CD4-positive, CD25-positive, alpha-beta regulatory T cell (primary cell): Measurements from ENCODE around the gene AIP. TPM values are rescaled to one million over a fixed set of nuclear protein-coding genes. Genes with fewer than 3 reads are reported as not detected.
"Not testable (repeated sequence)": the region's sequence is repeated elsewhere in the genome, so short reads cannot be mapped to it uniquely, and the experiment has no call there.

Experiments
- ATAC-seq, 2 donors: fragments of 150-1000 bp; cut with Tn5 transposase; one replicate each; pipeline ENCODE4 v1.10.0; 2021; ENCODE audit warnings: low read depth in 2 of 2, moderate number of reproducible peaks in 2 of 2, moderate library complexity in 1 of 2
- DNase-seq, 3 donors: peaks; one replicate each; pipeline versions ENCODE4 v3.0.0 to v3.0.0-alpha.2; 2012 to 2022; ENCODE audit warnings: mixed read lengths in 1 of 3
- H3K27ac ChIP-seq: one replicate; pipeline ENCODE4 v1.7.0; 2013; ENCODE audit warnings: mild to moderate bottlenecking, low read length; ENCODE audit not compliant: insufficient read depth, poor library complexity, severe bottlenecking
- H3K27me3 ChIP-seq: one replicate; pipeline ENCODE4 v1.7.0; 2013; ENCODE audit warnings: low read length; ENCODE audit not compliant: control insufficient read depth, insufficient read depth
- H3K36me3 ChIP-seq: one replicate; pipeline ENCODE4 v1.7.0; 2013; ENCODE audit warnings: mild to moderate bottlenecking, low read length, moderate library complexity; ENCODE audit not compliant: control insufficient read depth, insufficient read depth
- H3K4me1 ChIP-seq: 2 replicates; pipeline ENCODE4 v1.7.0; 2013; ENCODE audit warnings: mild to moderate bottlenecking, low read length; ENCODE audit not compliant: insufficient read depth, control insufficient read depth, poor library complexity, severe bottlenecking
- H3K4me3 ChIP-seq: one replicate; pipeline ENCODE4 v1.7.0; 2013; ENCODE audit warnings: low read depth, mild to moderate bottlenecking, low read length, moderate library complexity
- H3K9me3 ChIP-seq, 2 experiments: 1 replicate in 1 of 2; 2 replicates in 1 of 2; pipeline ENCODE4 v1.7.0; 2013; ENCODE audit warnings: low read length in 2 of 2, mild to moderate bottlenecking in 1 of 2, moderate library complexity in 1 of 2; ENCODE audit not compliant: control insufficient read depth in 2 of 2
- H3K27ac Mint-ChIP-seq, 3 donors: one replicate each; pipeline ENCODE4 v1.8.0; 2020 to 2022; ENCODE audit warnings: mild to moderate bottlenecking in 3 of 3, mixed read lengths in 3 of 3, moderate library complexity in 2 of 3
- H3K27me3 Mint-ChIP-seq: one replicate; pipeline ENCODE4 v1.8.0; 2022; ENCODE audit warnings: mild to moderate bottlenecking, mixed read lengths
- H3K36me3 Mint-ChIP-seq: one replicate; pipeline ENCODE4 v1.8.0; 2020; ENCODE audit warnings: mixed read lengths
- H3K4me1 Mint-ChIP-seq, 4 donors: one replicate each; pipeline ENCODE4 v1.8.0; 2020 to 2022; ENCODE audit warnings: mixed read lengths in 4 of 4, mild to moderate bottlenecking in 1 of 4
- H3K4me3 Mint-ChIP-seq, 4 donors: one replicate each; pipeline ENCODE4 v1.8.0; 2020 to 2022; ENCODE audit warnings: mild to moderate bottlenecking in 4 of 4, mixed read lengths in 4 of 4, moderate library complexity in 3 of 4
- H3K9me3 Mint-ChIP-seq, 7 donors: one replicate each; pipeline ENCODE4 v1.8.0; 2020 to 2022; ENCODE audit warnings: mixed read lengths in 7 of 7, mild to moderate bottlenecking in 3 of 7, moderate library complexity in 2 of 7
- polyA plus RNA-seq, 4 donors: library from polyadenylated mRNA; unstranded; fragments of 300-500 nt; fragmentation: Illumina TruSeq; gene quantifications; one replicate each; pipeline ENCODE4 v1.2.3, GENCODE V29; 2021
- total RNA-seq: library from RNA; stranded (reverse); gene quantifications from one replicate; pipeline ENCODE4 v1.2.3, GENCODE V29; 2022

AIP gene
- total and polyA plus RNA-seq, 5 donors from 2014 or later: 124 to 234 (median 213) TPM

DNA sequence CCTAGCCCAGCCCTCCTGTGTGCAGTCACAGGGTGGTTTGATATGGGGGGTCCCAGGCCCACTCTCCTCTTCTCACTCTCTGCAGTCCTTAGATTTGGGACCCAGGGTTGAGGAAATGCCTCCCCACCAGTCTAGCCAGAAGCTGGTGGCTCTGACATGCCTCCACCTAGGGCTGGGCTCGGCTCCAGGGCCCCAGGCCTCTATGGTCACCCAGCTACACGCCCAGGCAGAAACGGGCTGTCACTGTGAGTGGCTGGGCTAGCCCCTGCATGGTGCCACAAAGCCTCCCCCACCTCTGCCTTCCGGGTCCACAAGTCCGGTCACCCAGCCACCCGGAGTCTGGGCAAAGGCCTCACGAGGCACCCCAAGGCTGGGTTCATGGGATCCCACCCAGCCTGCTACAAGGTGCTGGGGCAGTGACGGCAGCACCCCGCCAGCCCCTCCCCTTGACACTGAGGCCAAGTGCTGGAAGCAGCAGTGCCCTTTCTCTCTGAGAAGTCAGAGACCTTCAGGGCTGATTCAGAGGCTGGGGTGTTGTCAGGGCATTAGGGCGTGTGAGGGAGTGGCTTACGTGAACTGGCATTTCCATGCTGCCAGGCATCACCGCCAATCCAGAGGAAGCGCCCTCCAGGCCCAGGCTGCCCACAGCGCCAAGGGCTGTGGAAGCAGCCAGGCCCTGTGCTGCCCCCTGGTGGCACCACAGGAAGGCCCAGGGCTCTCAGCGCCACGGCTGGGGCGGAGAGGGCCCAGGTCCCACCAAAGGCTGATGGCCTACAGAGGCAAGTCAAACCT is 23.0 kb downstream of the AIP start:
- peaks cover 8 to 51% (median 34%) of the 10 kb centered on the region in 4 donors for H3K4me1 Mint-ChIP-seq
- H3K4me3 Mint-ChIP-seq: peak overlapping the region; percentile 90 to 98 (median 94)
- Histone ChIP-seq H3K4me3 (peak overlapping the region; percentile 55), H3K9me3 (no peaks in the 10 kb centered on the region), H3K27me3 (peaks cover 3% of the 10 kb centered on the region), H3K4me1 (peaks cover 49% of the 10 kb centered on the region), H3K36me3 (peaks cover 17% of the 10 kb centered on the region), H3K27ac (peak overlapping the region; percentile 98)
- peaks cover 6% of the 10 kb centered on the region for H3K36me3 Mint-ChIP-seq
- H3K9me3 Mint-ChIP-seq: no peaks in the 10 kb centered on the region
- peak overlapping the region; percentile 86 to 96 (median 94) for H3K27ac Mint-ChIP-seq
- peaks cover 19% of the 10 kb centered on the region for H3K27me3 Mint-ChIP-seq
- ATAC-seq: peak; percentile 43 to 50
- peak; percentile 84 to 92 (median 88) for DNase-seq

DNA sequence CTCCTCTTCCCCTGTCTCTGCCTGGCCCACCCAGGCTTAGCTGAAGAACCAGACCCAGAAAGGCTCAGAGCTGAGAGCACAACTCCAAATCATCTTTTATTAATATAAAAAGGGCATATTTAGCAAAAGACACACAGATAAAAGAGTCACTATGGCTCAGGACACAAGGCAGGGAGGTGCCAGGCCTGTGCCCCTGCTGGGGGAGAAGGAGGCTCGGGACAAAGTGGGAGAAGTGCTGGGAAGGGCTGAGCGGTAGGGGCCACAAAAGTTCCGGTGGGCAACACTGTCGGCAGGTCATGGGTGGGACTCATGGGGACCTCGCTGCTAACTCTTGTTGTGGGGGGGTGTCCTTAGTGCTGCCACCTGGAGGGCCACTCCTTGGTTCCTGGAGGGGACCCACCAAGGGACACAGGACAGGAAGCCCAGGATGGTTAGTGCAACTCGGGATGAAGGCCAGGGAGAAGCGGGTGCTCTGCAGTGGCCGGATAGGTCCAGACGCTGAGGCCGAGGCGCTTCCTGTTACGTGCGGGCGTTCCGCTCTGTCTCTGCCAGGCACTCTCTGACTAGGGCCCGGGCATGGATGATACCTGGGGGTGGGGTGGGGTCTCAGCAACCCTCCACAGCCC is 23.7 kb downstream of the AIP start:
- peaks cover 23% of the 10 kb centered on the region for H3K27me3 Mint-ChIP-seq
- Histone ChIP-seq H3K27ac (peak overlapping the region; percentile 98), H3K36me3 (peaks cover 10% of the 10 kb centered on the region), H3K4me3 (peak overlapping the region; percentile 47), H3K27me3 (peaks cover 5% of the 10 kb centered on the region), H3K4me1 (peaks cover 49% of the 10 kb centered on the region), H3K9me3 (no peaks in the 10 kb centered on the region)
- H3K27ac Mint-ChIP-seq: peak overlapping the region; percentile 86 to 96 (median 92)
- H3K36me3 Mint-ChIP-seq: no peaks in the 10 kb centered on the region
- ATAC-seq (no peak), DNase-seq (no peak)
- peak overlapping the region; percentile 90 to 98 (median 94) for H3K4me3 Mint-ChIP-seq
- H3K4me1 Mint-ChIP-seq: peaks cover 7 to 45% (median 29%) of the 10 kb centered on the region in 4 donors
- no peaks in the 10 kb centered on the region for H3K9me3 Mint-ChIP-seq

DNA sequence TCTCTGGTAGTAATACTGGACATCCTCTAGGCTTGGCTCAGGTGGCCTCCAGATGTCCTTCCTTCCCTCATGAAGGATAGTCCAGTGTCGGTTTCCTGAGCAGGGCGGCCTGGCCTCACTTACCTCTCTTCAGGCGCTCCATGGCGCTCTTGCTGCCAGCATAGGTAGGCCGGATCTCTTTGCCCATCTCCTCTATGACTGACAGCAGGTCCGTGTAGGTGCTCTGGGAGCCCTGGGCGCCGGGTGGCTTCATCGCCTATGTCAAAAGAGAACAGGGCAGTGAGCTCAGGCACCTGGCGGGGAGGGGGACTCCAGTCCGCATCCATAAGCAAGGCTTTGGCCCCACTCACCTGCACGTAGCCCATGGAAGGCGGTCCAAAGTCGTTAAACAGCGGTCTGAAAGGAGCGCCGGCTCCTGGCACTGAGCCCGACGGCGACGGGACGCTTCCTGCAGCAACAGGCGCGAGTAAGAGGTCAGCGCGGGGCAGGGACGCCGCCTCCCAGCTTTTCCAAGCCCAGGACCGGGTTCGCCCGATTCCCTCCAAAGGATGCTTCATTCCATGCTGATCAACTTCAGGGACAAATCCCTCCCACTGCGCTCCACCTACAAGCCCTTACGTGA is 24.5 kb downstream of the AIP start:
- Mint-ChIP-seq H3K4me1 (peaks cover 7 to 45% (median 29%) of the 10 kb centered on the region in 4 donors), H3K27me3 (peaks cover 23% of the 10 kb centered on the region), H3K9me3 (no peaks in the 10 kb centered on the region), H3K4me3 (peak overlapping the region; percentile 90 to 96 (median 91)), H3K36me3 (no peaks in the 10 kb centered on the region), H3K27ac (peak overlapping the region; percentile 86 to 96 (median 94))
- ATAC-seq (no peak), DNase-seq (peak in 1 of 3 donors; percentile 18)
- Histone ChIP-seq H3K4me1 (peaks cover 49% of the 10 kb centered on the region), H3K27ac (peak overlapping the region; percentile 98), H3K36me3 (peaks cover 3% of the 10 kb centered on the region), H3K4me3 (peak overlapping the region; percentile 52), H3K27me3 (peaks cover 9% of the 10 kb centered on the region), H3K9me3 (no peaks in the 10 kb centered on the region)

DNA sequence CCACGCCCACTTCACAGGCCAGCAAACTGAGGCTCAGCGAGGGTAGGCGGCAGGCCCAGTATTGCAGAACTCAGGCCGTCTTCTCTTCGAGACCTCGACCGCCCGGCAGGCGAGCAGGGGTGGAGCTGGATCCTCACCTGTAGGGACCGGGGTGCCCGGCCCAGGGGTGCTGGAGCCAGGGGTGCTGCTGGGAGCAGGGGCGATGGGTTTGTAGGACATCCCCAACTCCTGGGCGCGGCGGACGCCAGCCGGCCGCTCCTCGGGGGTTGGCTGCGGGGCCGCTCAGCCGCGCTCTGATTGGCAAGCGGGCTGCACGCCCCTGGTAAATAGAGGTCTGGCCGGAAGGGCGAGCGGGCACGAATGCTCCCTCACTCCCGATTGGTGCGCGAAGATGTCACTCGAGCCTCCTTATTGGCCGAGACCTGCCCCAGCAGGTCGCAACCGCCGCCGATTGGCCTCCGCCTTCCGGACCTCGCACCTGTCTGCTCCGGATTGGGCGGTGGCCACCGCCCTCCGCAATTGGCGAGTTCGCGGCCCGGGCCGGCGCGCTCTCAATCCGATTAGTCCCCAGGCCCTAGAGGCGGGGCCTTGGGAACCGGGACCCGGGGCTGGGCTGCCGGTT is 25.1 kb downstream of the AIP start, which contains the start of gene CDK2AP2:
Gene CDK2AP2, minus strand, starts transcription at position 299 of the 622 bp plus-strand sequence. Its CDS starts 80 bp downstream, at position 219.
- DNase-seq (peak; percentile 95 to 99 (median 96)), ATAC-seq (peak; percentile 77 to 79)
- peak within 1 kb of the TSS; percentile 66 for H3K4me3 ChIP-seq
- peak within 1 kb of the TSS; percentile 94 to 96 (median 94) for H3K27ac Mint-ChIP-seq
- H3K27ac ChIP-seq: peak within 1 kb of the TSS; percentile 98
- peaks cover 9% of the 10 kb centered on the region for H3K27me3 ChIP-seq
- peak within 1 kb of the TSS; percentile 90 to 96 (median 91) for H3K4me3 Mint-ChIP-seq
- peaks cover 23% of the 10 kb centered on the region for H3K27me3 Mint-ChIP-seq
- H3K9me3 ChIP-seq: no peaks in the 10 kb centered on the region
- peaks cover 46% of the 10 kb centered on the region for H3K4me1 ChIP-seq
- H3K9me3 Mint-ChIP-seq: no peaks in the 10 kb centered on the region
- H3K4me1 Mint-ChIP-seq: peaks cover 7 to 40% (median 26%) of the 10 kb centered on the region in 4 donors
- no peaks in the 10 kb centered on the region for H3K36me3 Mint-ChIP-seq
- no peaks in the 10 kb centered on the region for H3K36me3 ChIP-seq

DNA sequence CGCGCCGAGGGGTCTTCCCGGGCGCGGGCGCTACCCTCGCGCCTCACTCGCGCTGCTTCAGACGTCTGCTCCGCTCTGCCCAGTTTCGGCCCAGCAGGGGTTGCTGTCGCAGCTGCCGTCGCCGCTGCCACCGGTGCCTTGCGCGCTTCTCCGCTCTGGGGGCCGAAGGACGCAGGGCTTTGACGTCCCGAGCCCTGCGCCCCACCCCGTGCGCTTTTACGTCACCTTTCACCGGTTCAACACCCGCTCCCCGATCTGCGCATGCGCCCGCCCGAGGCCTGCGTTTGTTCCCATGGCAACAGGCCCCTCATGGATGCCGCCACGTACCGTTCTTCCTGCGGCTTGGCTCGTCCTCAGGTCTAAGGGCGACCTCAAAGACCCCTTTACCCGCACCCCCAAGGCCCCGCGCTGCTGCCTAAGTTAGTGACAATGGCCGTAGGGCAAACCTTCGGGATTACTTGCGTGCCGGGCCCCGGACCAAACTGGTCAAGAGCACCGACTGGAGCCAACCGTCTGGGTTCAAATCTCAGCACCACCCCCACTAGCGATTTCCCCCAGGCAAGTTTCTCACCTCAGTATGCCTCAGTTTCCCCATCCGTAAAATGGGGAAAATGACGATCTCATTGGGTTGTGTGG is 25.8 kb downstream of the AIP start:
- Mint-ChIP-seq H3K36me3 (no peaks in the 10 kb centered on the region), H3K27me3 (peaks cover 27% of the 10 kb centered on the region), H3K27ac (peak overlapping the region; percentile 94 to 96 (median 94))

DNA sequence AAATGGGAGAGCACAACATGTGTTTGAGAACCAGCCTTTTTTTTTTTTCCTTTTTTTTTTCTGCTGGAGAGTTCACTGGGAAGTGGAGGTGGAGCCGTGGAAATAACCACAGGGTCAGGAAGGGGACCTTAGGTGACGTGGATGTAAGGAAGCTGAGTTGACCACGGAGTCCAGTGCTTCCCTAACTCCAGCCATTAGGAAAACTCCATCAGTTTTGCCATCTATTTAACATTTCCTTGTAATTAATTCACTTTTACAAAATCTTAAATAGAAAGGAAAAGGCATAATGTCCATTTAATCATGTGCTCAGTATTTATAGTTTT is 27.2 kb downstream of the AIP start:
- Mint-ChIP-seq H3K9me3 (no peaks in the 10 kb centered on the region), H3K4me1 (peaks cover 7 to 31% (median 23%) of the 10 kb centered on the region in 4 donors)

More for the DNA sequence above, 25.8 kb downstream of the AIP start:
- H3K36me3 ChIP-seq: no peaks in the 10 kb centered on the region
- H3K9me3 Mint-ChIP-seq: no peaks in the 10 kb centered on the region
- peaks cover 7 to 34% (median 22%) of the 10 kb centered on the region in 4 donors for H3K4me1 Mint-ChIP-seq
- H3K9me3 ChIP-seq: no peaks in the 10 kb centered on the region
- H3K4me1 ChIP-seq: peaks cover 39% of the 10 kb centered on the region
- H3K4me3 ChIP-seq: peak overlapping the region; percentile 66
- peak overlapping the region; percentile 90 to 96 (median 91) for H3K4me3 Mint-ChIP-seq
- DNase-seq (peak; percentile 97 to 99 (median 98)), ATAC-seq (peak; percentile 35 to 44)
- H3K27ac ChIP-seq: peak overlapping the region; percentile 98
- H3K27me3 ChIP-seq: peaks cover 9% of the 10 kb centered on the region

DNA sequence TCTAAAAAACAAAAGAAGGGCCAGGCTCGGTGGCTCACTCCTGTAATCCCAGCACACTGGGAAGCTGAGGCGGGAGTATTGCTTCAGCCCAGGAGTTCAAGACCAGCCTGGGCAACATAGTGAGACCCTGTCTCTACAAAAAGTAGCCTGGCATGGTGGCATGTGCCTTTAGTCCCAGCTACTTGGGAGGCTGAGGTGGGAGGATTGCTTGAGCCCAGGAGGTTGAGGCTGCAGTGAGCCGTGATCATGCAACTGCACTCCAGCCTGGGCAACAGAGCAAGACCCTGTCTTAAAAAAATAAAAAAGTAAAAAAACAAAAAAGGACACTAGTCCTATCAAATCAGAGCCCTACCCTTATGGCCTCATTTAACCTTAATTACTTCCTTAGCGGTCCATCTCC is 28.7 kb downstream of the AIP start:
- Mint-ChIP-seq H3K4me1 (peaks cover 0 to 19% (median 14%) of the 10 kb centered on the region in 4 donors), H3K27ac (peak overlapping the region in 1 of 3 donors; percentile 46), H3K27me3 (peaks cover 36% of the 10 kb centered on the region), H3K4me3 (peak overlapping the region in 1 of 4 donors; percentile 91)
- not testable (repeated sequence) for H3K9me3 Mint-ChIP-seq, ATAC-seq, DNase-seq, H3K36me3 Mint-ChIP-seq, H3K27ac ChIP-seq, H3K4me3 ChIP-seq, H3K36me3 ChIP-seq, H3K9me3 ChIP-seq
- H3K27me3 ChIP-seq: peaks cover 14% of the 10 kb centered on the region
- peaks cover 20% of the 10 kb centered on the region for H3K4me1 ChIP-seq

More for the DNA sequence above, 27.2 kb downstream of the AIP start:
- no peak overlapping the region for H3K4me3 ChIP-seq
- ATAC-seq (no peak), DNase-seq (no peak)
- H3K27ac Mint-ChIP-seq: peak overlapping the region in 1 of 3 donors; percentile 94
- H3K36me3 ChIP-seq: no peaks in the 10 kb centered on the region
- peak overlapping the region in 2 of 4 donors; percentile 7 to 91 for H3K4me3 Mint-ChIP-seq
- H3K27me3 Mint-ChIP-seq: peaks cover 29% of the 10 kb centered on the region
- peaks cover 34% of the 10 kb centered on the region for H3K4me1 ChIP-seq
- H3K27me3 ChIP-seq: peaks cover 14% of the 10 kb centered on the region
- no peaks in the 10 kb centered on the region for H3K9me3 ChIP-seq
- H3K36me3 Mint-ChIP-seq: no peaks in the 10 kb centered on the region
- H3K27ac ChIP-seq: no peak overlapping the region
